Mesendoderm (in vitro differentiated cells): ENCODE results near the gene GRAMD2B.
"Not testable (repeated sequence)": the region's sequence is repeated elsewhere in the genome, so short reads cannot be mapped to it uniquely, and the experiment has no call there.

Experiments
- DNase-seq: peaks from one replicate; pipeline ENCODE4 v3.0.0; 2013
- H2AK5ac ChIP-seq: 2 replicates; pipeline ENCODE4 v1.6.1; 2013; ENCODE audit warnings: low read length, inconsistent platforms
- H2BK120ac ChIP-seq: 2 replicates; pipeline ENCODE4 v1.6.1; 2013; ENCODE audit warnings: low read depth, mild to moderate bottlenecking, low read length, moderate library complexity, mixed read lengths
- H2BK15ac ChIP-seq: replicated peaks from 2 replicates; pipeline ENCODE4 v1.6.1; 2013; ENCODE audit warnings: low read depth, mild to moderate bottlenecking, moderate library complexity
- H2BK5ac ChIP-seq: 2 replicates; pipeline ENCODE4 v1.6.1; 2013; ENCODE audit warnings: low read length, inconsistent platforms
- H3K18ac ChIP-seq: 2 replicates; pipeline ENCODE4 v1.6.1; 2013; ENCODE audit warnings: mild to moderate bottlenecking, low read length, mixed read lengths
- H3K23ac ChIP-seq: one replicate; pipeline ENCODE4 v1.6.1; 2013; ENCODE audit warnings: low read length
- H3K27ac ChIP-seq: 2 replicates; pipeline ENCODE4 v1.5.1; 2013; ENCODE audit warnings: low read depth, mild to moderate bottlenecking, inconsistent platforms, low read length, moderate library complexity
- H3K27me3 ChIP-seq: 2 replicates; pipeline ENCODE4 v1.6.1; 2013; ENCODE audit warnings: low read length, control low read depth, mild to moderate bottlenecking, inconsistent platforms; ENCODE audit not compliant: insufficient read depth, poor library complexity
- H3K36me3 ChIP-seq: 2 replicates; pipeline ENCODE4 v1.6.1; 2013; ENCODE audit warnings: low read length, inconsistent platforms; ENCODE audit not compliant: control insufficient read depth, insufficient read depth
- H3K4ac ChIP-seq: one replicate; pipeline ENCODE4 v1.6.1; 2013; ENCODE audit warnings: low read depth, mild to moderate bottlenecking, low read length, moderate library complexity
- H3K4me1 ChIP-seq: 2 replicates; pipeline ENCODE4 v1.6.1; 2013; ENCODE audit warnings: low read depth, low read length, inconsistent platforms; ENCODE audit not compliant: control insufficient read depth
- H3K4me2 ChIP-seq: 2 replicates; pipeline ENCODE4 v1.6.1; 2013; ENCODE audit warnings: low read length
- H3K4me3 ChIP-seq: 2 replicates; pipeline ENCODE4 v1.5.1; 2013; ENCODE audit warnings: mild to moderate bottlenecking, low read length
- H3K56ac ChIP-seq: one replicate; pipeline ENCODE4 v1.6.1; 2013; ENCODE audit warnings: low read length
- H3K79me1 ChIP-seq: 2 replicates; pipeline ENCODE4 v1.6.1; 2013; ENCODE audit warnings: low read length, inconsistent platforms
- H3K79me2 ChIP-seq: 2 replicates; pipeline ENCODE4 v1.6.1; 2013; ENCODE audit warnings: mild to moderate bottlenecking, low read length; ENCODE audit not compliant: control insufficient read depth, insufficient read depth
- H3K9ac ChIP-seq: 2 replicates; pipeline ENCODE4 v1.6.1; 2013; ENCODE audit warnings: low read length, inconsistent platforms
- H4K5ac ChIP-seq: one replicate; pipeline ENCODE4 v1.6.1; 2013; ENCODE audit warnings: low read length
- H4K8ac ChIP-seq: one replicate; pipeline ENCODE4 v1.6.1; 2013; ENCODE audit warnings: low read depth, mild to moderate bottlenecking, control low read depth, low read length, moderate library complexity
- WGBS: extraction: QIAGEN DNeasy Blood & Tissue Kit; methylation state at CpG from one replicate; pipeline ENCODE4 v1.1.7; 2013; ENCODE audit warnings: low lambda C conversion rate, missing lambda C conversion rate; ENCODE audit not compliant: insufficient coverage; ENCODE audit errors: extremely low coverage; 5-methylcytosine and 5-hydroxymethylcytosine counted together

Gene GRAMD2B

DNA sequence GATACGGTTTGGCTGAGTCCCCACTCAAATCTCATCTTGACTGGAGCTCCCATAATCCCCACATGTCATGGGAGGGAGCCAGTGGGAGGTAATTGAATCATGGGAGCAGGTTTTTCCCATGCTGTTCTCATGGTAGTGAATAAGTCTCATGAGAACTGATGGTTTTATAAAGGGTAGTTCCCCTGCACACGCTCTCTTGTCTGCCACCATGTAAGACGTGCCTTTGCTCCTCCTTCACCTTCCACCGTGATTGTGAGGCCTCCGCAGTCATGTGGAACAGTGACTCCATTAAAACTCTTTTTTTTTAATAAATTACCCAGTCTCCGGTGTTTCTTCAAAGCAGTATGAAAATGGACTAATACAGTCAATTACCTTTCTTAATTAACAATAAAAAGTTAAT lies 16.5 kb downstream of the GRAMD2B start:
- H3K18ac ChIP-seq, H3K4me2 ChIP-seq, H3K4me1 ChIP-seq, H3K4ac ChIP-seq, H3K9ac ChIP-seq, H3K79me2 ChIP-seq, H3K36me3 ChIP-seq, H3K79me1 ChIP-seq, H4K8ac ChIP-seq, H2AK5ac ChIP-seq, H2BK15ac ChIP-seq, H3K27ac ChIP-seq, H3K23ac ChIP-seq, H4K5ac ChIP-seq, H3K4me3 ChIP-seq, H2BK5ac ChIP-seq, H3K27me3 ChIP-seq, H3K56ac ChIP-seq, DNase-seq, H2BK120ac ChIP-seq: not testable (repeated sequence)
- no CpG with 5 or more reads among the region's 6 CpGs for WGBS

DNA sequence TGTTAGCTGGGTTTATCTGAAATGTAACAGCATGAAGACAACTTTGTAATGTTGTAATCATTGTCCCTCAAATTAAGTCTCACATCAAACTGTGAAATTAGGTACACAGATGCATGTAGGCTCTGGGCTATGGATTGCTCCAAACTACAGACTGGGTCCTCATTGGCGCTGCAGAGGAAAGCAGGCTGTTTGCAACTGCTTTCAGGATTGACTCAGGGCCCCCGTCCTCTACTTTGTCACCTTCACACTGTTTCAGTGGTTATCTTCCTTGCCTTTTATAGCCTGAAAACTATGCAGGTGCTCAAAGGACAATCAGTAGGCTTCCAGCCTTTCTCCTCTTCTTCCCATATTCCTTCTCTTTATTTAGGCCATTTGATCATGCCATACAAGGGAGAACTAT lies 18.0 kb downstream of the GRAMD2B start:
- Histone ChIP-seq H3K4me2 (no peak overlapping the region), H2BK120ac (no peak overlapping the region), H2BK5ac (no peak overlapping the region), H3K56ac (no peak overlapping the region), H3K79me2 (no peaks in the 10 kb centered on the region), H3K27me3 (no peaks in the 10 kb centered on the region), H3K36me3 (no peaks in the 10 kb centered on the region), H3K9ac (no peak overlapping the region), H4K8ac (no peak overlapping the region), H3K23ac (no peak overlapping the region), H3K79me1 (no peaks in the 10 kb centered on the region), H2BK15ac (no peak overlapping the region), H3K4me3 (no peak overlapping the region), H4K5ac (no peak overlapping the region), H3K4me1 (no peaks in the 10 kb centered on the region), H3K18ac (no peak overlapping the region), H2AK5ac (no peak overlapping the region), H3K27ac (no peak overlapping the region), H3K4ac (no peak overlapping the region)
- WGBS = no CpG with 5 or more reads among the region's 2 CpGs
- DNase-seq = no peak

DNA sequence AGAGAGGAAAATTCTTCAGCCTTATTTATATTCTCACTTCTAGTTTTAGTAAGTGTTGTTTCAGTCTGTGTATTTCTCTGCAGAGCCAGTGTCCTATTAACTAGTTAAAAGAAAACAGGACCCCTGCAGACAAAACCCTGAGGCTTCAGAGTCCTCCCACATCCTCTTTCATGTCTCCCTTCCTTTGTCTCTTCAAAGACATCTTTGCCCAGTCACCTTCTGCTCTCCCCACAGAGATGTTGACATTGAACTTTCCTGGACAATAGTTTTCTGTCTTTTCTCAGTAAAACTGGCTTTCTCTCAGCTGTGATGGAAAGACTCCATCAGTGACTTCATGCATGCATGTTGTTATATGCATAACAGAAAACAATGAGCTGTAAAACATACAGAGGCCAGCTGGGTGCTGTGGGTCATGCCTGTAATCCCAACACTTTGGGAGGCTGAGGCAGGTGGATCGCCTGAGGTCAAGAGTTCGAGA lies 20.2 kb downstream of the GRAMD2B start:
- Histone ChIP-seq H2AK5ac (no peak overlapping the region), H3K79me1 (no peaks in the 10 kb centered on the region), H3K18ac (no peak overlapping the region), H3K4me3 (no peak overlapping the region), H3K9ac (no peak overlapping the region), H3K56ac (no peak overlapping the region), H3K4me1 (no peaks in the 10 kb centered on the region), H3K27me3 (no peaks in the 10 kb centered on the region), H3K27ac (no peak overlapping the region), H2BK120ac (no peak overlapping the region), H3K4ac (no peak overlapping the region), H3K36me3 (no peaks in the 10 kb centered on the region), H4K8ac (no peak overlapping the region), H3K4me2 (no peak overlapping the region), H3K23ac (no peak overlapping the region), H2BK15ac (no peak overlapping the region), H3K79me2 (no peaks in the 10 kb centered on the region), H2BK5ac (no peak overlapping the region), H4K5ac (no peak overlapping the region)
- WGBS = no CpG with 5 or more reads among the region's 2 CpGs
- no peak for DNase-seq

DNA sequence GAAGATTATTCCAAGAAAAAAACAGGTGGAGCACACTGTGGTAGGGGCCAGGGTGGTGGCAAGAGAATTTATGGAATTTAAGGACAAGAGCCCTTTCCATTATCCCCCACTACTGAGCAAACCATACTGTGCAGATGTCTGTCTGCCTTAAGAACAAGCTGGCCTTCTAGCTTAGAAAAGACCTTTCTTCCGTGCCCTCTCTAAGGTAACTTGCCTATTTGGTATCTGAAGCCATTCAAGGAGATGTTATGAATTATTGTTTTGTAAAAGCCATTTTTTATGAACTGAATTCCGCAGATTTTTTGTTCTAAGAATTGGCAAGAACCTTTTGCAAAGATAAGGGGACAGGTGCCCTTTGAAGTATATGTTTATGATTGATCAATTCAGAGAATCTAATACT lies 20.9 kb downstream of the GRAMD2B start:
- Histone ChIP-seq H3K4ac (no peak overlapping the region), H3K36me3 (no peaks in the 10 kb centered on the region)
- WGBS = no CpG with 5 or more reads among the region's 2 CpGs

DNA sequence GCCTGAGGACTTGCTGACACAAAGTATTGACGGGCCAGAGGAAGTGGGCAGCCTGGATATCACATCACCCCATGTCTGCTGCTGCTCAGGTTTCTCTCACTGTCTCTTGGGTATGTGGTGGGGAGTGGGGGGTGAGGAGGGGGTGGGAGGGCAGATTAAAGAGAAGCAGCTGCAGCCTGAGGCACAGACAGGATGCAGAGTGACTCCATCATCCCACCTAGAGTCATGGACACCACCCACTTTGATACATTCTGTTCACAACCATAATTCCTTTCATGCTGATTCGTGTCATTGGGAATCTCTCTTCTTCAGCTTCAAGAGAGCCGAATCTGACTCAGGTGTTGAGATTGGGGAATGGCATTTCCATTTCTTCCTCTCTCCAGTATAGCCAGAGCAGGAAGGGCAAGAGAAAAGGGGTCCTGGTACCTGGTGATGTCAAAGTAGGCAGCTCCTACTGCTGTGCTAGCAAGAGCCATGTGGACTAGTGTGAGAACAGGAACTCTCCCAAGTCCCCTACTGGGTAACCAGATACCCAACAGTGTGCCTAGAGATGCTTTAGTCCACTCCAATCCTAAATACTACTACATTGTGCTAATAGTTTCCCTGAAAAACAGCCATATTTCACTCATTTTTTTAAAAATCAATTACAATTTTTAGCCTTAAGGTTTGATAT lies 22.4 kb downstream of the GRAMD2B start:
- H2BK5ac ChIP-seq = no peak overlapping the region
- H3K4me2 ChIP-seq = no peak overlapping the region
- H3K27me3 ChIP-seq = no peaks in the 10 kb centered on the region
- H3K4me3 ChIP-seq = no peak overlapping the region
- H3K9ac ChIP-seq = no peak overlapping the region
- WGBS = no CpG with 5 or more reads among the region's 3 CpGs
- H3K18ac ChIP-seq = no peak overlapping the region
- no peaks in the 10 kb centered on the region for H3K79me1 ChIP-seq
- H4K8ac ChIP-seq = no peak overlapping the region
- H3K36me3 ChIP-seq = no peaks in the 10 kb centered on the region
- H3K79me2 ChIP-seq = no peaks in the 10 kb centered on the region
- H2BK15ac ChIP-seq = no peak overlapping the region
- H2BK120ac ChIP-seq = no peak overlapping the region
- H3K27ac ChIP-seq = no peak overlapping the region
- no peak overlapping the region for H3K56ac ChIP-seq
- H3K4ac ChIP-seq = no peak overlapping the region
- peaks cover 1% of the 10 kb centered on the region for H3K4me1 ChIP-seq
- no peak overlapping the region for H4K5ac ChIP-seq
- H3K23ac ChIP-seq = no peak overlapping the region
- no peak for DNase-seq
- H2AK5ac ChIP-seq = no peak overlapping the region

More for the DNA sequence above, 20.9 kb downstream of the GRAMD2B start:
- Histone ChIP-seq H3K27ac (no peak overlapping the region), H3K18ac (no peak overlapping the region), H3K9ac (no peak overlapping the region), H2AK5ac (no peak overlapping the region), H3K79me1 (no peaks in the 10 kb centered on the region), H2BK120ac (no peak overlapping the region), H4K5ac (no peak overlapping the region), H3K27me3 (no peaks in the 10 kb centered on the region), H3K56ac (no peak overlapping the region), H3K4me2 (no peak overlapping the region), H2BK5ac (no peak overlapping the region), H3K4me1 (no peaks in the 10 kb centered on the region), H2BK15ac (no peak overlapping the region), H3K23ac (no peak overlapping the region), H3K4me3 (no peak overlapping the region), H4K8ac (no peak overlapping the region), H3K79me2 (no peaks in the 10 kb centered on the region)
- no peak for DNase-seq
